Measurements from ENCODE around the gene PADI1.
"Not testable (repeated sequence)": the region's sequence is repeated elsewhere in the genome, so short reads cannot be mapped to it uniquely, and the experiment has no call there.

Gene PADI1

DNA sequence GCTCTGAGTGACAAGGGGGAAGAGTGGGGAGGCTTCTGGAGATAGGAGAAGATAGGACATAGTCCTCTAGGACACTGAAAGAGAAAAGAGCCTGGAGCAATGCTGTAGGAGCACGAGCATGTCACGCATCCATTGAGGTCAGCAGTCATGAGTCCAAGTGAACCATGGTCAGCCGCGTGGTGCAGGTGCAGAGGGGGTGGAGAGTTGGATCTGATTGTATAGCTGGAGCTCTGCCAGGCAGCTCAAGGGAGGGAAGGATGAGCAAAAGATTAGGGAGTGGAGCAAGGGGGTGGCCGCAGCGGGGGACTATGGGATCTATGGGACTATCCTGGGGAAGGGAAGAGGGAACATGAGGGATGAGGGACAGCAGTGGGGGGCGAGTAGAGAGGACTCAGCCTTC, 14.0 kb downstream of the PADI1 start:
- DNase-seq, result no peak

DNA sequence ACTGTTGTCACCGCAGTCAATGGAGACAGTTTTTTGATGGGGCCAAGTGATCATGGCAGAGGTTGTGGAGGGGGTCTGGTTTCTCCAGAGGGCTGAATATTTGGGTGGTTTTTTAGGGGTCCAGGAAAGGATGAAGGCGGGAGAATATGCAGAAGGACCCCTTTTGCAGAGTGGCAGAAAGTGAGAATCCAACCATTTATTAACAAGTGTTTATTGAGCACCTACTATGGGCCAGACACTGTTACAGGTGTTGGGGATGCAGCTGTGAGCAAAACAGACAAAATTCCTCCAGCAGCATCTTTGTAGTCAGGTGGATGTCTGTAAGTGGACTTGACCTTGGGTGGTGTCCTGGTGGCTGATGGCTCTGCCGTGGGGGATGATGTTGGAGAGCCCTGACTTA, 15.4 kb downstream of the PADI1 start:
- DNase-seq, result no peak

DNA sequence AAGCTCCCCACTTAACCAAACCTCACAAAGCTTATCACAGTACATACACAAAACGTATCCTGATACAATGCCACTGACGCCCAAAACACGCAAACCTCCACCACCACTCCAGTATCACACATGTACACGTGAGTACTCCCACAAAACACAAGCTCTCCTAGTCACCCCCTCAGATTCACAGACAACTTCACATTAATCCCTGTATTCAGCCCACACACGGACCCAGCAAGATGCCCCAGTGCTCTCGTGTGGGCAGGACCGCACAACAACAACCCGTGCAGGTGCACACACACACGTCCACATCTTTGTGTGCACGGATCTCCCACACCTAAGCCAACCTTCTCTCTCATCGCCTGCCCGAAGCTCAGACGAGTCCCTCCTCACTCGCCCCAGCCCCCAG, 17.6 kb downstream of the PADI1 start:
- no peak for DNase-seq

DNA sequence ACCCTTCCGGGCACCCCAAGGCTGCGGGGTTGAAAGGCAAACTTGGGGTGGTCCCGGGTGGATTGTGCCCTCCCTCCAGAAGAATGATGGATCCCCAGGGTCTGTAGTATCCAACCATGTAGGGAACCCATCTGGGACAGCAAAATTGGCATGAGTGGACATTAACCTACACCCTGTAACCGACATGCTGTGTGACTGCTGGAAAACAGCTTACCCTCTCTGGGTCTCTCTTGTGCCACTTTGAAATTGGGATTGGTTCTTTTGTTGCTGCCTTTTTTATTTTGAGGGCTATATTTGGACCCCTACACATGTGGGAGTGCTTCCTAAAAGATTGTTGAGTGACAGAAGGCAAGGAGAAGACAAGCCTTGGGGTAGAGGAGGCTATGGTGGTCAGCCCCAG, 19.5 kb downstream of the PADI1 start:
- no peak for DNase-seq

DNA sequence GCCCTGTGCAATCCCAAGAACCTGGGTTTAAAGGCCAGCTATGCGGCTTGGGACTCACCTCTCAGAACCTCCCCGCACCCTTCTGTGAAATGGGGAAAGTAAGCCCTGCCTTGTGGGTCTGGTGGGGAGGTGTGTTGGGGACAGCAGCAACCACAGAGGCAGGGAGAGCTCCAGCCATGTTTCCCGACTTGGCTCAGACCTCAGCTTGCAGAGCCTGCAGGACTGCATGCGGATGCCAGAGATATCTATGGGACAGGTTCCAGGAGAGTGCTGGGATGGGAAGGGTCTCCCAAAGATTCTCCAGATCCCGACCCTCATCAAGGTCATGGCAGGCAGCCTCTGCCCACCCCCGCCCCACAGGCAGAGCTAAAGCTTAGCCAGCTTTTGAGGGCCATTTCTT, 20.2 kb downstream of the PADI1 start:
- DNase-seq, result no peak

DNA sequence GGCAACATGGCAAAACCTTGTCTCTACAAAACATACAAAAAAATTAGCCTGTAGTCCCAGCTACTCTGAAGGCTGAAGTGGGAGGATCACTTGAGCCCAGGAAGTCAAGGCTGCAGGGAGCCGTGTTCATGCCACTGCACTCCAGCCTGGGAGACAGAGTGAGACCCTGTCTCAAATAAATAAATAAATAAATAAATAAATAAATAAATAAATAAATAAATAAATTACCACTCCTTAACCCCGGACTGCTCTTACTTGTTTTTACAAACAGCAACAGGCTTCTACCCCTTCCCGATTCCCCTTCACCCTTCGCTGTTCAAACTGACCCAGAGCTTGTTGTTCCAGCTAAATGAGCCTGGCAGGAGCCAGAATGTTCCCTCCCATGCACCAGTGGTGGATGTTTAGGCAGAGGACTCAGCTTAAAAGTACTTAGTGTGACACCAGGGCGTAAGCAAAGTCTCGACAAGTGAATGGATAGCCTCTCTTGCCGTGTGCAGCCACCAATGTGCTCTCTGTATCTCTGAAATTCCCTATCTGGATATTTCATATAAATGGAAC, 22.5 kb downstream of the PADI1 start:
- DNase-seq, result no peak

DNA sequence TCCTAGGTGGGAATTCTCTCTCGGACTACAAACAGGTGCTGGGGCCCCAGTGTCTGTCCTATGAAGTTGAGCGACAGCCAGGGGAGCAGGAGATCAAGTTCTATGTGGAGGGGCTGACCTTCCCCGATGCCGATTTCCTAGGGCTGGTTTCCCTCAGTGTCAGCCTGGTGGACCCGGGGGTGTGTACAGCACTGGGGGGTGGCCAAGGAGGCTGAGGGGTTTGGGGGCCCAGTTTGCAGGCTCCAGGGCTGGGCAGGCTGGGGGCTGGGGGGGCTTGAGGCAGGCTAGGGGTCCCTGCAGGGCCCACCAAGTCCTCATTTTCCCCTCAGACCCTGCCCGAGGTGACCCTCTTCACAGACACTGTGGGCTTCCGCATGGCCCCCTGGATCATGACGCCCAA, 23.7 kb downstream of the PADI1 start:
- no peak for DNase-seq

DNA sequence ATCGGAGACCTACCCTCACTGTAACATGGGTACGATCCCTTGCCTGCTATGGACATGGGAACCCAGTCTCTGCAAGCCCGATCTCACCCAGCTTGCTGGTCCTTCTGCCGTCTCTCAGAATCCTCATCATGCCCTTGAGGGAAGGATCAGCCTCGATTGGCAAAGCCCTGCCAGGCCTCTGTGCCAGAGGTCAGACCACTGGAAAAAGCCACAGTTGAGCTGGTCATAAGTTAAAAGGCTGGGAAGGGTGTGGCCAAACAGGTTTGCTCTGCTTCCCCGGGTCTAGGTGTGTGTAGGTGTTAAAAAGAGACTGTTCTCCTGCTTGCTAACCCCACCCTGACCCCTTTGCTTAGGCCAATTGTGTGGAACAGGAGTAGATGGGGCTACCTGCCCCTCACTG, 24.5 kb downstream of the PADI1 start:
- no peak for DNase-seq

DNA sequence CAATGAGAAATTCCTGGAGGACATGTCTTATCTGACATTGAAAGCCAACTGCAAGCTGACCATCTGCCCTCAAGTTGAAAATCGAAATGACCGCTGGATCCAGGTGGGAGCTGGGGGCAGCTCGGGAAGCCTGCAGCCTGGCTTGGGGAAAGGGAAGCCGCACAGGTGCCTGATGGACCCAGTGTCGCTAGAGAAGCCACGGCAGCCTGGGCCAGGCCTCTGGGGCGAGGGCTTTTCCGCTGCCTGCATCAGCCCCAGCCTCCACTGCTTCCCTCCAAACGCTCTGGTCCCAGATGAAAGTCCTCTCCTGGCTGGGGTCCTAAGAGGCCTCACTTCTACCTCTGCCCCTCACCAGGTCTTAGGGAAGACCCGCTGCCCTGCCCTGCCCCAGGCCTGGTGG, 25.2 kb downstream of the PADI1 start:
- no peak for DNase-seq

DNA sequence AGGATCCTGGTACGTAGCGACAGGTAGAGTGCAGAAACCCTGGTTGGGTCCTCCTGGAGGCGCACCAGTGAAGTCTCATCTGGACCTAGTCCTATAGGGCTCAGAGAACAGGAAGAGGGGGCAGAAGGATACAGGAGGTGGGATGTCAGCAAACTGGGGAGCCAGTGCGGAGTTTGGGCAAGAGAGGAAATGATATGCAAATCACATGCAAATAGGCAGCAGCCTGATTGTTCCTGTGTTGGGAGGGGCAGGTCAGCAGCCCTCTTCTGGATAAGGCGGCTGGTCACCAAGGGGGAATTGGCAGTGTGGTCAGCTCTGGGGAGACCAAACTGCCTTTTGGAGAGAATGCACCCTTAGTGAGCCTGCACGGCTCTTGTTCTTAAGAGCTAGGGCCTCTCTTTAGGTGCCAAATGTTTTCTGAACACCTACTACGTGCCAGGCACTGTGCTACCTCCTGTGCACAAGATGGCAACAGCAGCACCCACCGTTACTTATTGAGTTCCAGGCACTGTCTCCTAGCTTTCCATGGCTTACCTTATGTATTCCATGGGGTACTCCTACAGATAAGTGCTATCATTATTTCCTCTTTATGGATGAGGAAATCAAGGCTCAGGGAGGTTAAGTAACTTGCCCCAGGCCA, 25.9 kb downstream of the PADI1 start:
- no peak for DNase-seq

DNA sequence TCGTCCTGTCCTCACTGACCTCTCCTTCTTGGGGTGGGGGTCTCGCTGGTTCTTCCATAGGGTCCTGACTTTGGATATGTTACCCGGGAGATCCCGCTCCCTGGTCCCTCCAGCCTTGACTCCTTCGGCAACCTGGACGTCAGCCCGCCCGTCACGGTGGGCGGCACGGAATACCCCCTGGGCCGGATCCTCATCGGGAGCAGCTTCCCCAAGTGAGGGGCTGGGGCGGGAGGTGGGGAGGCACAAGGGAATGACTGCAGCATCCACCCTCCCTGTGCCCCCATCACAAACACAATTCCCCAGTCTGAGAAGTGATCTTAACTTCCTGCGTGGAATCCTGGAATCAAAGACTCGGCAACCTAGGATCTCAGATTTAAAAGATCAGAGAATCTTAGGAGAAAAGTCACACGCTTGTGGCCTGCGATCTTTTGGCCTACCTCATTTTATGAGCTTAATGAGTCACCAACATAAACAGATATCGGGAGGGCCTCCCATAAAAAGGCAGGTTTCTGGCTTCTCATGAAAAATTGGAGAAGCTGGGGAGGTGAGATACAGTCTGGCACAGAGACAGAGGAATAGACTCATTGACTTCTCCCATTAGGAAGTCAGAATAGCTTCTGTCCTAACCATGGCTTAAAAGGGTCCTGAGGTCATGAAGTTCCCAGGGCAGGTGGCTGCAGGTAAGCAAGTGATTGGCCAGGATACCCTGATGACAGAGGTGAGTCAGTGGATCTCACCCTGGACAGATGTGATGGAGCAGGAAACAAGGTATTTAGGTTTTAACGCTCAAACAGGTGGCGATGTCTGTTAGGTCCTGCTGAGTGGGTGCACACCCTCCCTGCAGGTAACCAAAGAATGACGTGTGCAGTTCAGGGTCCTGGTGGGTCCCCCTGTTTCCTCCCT, 28.1 kb downstream of the PADI1 start:
- DNase-seq, result no peak

DNA sequence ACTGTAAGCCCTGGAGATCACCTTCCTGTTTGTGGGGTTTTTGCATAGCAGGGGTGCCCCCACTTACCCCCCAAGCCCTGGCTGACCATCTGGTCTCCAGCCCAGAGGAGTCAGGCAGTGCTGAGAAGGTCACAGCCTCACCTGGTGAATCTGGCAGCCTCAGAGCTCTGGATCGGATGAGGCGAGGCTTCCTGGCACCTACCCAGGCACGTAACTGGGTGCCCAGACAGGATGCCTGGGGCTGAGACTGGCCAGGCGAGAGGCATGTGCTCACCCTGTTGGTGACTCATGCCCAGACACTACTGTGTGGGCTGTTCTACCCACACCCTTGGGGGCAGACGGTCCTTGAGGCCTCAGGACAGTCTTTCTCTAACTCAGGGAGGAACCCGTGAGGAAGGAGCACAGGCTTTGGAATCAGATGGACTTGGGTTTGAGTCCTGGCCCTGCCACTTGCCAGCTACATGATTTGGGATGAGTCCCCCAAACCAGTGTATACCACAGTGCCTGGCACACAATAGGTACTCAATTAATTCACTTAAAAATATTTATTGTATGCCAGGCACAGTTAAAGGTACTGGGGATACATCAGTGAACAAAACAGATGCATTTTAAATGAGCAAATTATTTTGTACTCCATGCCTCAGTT, 28.9 kb downstream of the PADI1 start:
- DNase-seq, result no peak

DNA sequence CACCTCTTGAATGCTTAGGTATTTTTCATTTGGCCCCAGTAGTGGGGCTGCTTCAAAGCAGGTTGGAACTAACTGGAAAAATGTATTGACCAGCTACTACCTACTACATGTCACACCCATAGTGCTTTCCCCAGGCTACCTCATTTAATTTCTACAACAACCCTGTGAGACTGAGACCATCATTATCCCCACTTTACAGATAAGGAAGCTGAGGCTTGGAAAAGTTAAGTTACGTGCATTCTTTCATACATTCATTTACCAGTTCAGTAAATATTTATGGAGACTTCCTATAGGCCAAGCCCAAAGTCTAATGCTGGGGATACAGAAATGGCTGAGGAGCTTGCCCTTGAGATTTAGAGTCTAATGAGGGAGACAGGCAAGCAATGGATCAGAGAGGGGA, 29.5 kb downstream of the PADI1 start:
- no peak for DNase-seq

DNA sequence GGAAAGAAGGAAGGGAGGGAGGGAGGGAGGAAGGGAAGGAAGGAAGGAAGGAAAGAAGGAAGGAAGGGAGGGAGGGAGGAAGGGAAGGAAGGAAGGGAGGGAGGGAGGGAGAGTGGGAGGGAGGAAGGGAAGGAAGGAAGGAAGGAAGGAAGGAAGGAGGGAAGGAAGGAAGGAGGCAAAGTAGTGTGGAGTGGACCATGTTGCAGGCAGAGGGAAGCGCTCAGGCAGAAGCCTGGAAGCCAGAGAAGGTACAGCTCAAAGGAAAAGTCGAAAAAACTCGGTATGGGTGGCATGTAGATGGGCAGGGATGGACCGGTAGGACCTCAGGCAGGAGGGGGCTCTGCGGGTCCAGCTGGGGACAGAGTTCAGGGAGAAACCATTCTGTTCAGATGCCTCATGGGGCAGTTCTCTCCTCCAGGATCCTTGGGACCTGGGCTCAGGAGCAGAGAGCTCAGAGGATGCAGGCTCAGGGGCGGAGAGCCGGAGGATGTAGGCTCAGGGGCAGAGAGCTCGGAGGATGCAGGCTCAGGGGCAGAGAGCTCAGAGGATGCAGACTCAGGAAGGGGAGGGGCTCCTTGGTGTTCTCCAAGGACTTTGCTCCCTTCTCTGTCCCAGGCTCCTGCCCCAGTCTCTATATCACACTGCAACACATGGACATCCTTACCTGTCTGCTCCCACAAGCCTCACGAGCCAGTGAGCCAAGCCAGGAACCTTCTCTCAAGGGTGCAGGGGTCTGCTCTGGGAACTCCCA, 30.4 kb downstream of the PADI1 start:
- DNase-seq, result no peak

DNA sequence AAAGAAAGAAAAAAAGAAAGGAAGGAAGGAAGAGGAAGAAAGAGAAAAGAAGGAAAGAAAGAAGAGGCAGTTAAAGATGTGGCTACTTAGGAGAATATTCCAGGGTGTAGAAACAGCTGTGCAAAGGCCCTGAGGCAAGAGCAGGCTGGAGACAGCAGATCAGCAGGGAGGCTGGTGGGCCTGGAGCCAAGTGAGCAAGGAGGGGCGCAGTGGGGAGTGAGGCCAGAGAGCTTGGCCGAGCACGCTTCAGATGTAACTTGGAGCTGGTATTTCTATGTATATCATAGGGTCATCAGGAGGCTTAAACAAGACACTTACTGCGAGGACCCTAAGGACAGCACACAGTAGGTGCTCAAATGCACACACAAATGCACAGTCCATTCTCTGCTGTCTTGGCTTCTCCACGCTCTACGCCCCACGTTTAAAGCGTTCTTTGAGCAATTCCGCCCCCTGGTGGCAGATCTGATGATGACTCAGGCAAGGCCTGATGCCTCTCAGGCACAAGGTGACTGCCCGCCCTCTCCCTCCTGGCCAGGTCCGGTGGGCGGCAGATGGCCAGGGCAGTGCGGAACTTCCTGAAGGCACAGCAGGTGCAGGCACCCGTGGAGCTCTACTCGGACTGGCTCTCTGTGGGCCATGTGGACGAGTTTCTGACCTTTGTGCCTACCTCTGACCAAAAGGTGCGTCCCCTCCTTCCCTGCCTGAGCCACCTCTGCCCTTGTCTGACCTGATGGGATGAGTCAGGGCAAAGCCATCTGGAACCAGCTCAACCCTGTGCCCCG, 32.0 kb downstream of the PADI1 start:
- peak; percentile 92 for DNase-seq

DNA sequence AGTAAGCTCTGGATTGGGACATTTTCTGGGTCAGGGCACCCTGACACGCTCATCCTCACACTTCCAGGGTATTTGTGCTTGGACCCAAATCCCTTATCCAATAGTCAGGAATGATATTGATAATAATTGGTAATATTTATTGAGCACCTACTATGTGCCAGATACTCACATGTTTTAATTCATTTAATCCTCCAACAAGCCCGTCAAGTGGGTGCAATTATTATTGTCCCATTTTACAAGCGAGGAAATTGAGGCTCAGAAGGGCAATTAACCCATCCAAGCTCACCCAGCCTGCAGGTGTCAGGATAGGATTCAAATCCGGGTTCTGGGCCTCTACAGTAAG, 32.6 kb downstream of the PADI1 start:
- no peak for DNase-seq

DNA sequence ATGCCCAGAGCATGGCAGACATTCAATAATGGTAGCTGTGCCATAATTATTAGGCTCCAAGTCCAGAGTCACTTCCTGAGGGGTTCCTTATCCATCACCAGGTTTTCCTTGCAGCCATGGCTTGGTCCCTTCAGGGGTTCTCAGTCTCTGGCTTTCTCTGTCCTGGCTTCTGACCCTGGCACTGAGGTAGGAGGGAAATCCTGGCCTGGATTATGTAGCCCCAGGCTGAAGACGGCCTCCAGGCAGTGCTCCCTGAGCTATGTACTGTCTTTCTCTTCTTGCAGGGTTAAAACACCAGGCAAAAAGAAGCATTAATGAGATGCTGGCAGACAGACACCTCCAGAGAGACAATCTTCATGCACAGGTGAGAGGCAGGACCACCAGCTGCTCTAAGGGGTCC, 34.5 kb downstream of the PADI1 start:
- DNase-seq, result no peak

DNA sequence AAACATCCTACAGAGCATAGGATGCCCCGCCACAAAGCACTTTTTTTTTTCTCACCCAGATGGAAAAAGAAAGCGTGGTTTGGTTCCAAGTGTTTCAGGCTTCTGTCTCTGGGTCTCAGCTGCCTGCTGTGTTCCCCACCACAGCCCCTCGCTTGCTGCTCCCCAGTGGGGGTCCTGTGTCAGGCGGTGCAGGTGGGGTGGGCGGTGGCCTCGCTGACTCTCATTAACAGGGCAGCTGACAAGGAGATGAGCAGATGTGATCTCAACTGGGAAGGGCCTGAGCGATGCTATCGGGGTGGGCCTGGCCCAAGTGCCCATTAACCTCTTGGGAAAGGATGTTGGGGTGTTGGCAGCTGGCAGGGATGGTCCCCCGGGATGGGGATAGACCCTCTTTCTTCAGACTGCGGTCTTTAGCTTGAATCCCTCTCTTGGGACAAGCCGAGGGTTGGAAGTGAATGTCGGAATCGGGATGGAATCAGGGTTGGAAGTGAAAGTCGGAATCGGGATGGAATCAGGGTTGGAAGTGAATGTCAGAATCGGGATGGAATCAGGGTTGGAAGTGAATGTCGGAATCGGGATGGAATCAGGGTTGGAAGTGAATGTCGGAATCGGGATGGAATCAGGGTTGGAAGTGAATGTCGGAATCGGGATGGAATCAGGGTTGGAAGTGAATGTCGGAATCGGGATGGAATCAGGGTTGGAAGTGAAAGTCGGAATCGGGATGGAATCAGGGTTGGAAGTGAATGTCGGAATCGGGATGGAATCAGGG, 36.3 kb downstream of the PADI1 start:
- not testable (repeated sequence) for DNase-seq

DNA sequence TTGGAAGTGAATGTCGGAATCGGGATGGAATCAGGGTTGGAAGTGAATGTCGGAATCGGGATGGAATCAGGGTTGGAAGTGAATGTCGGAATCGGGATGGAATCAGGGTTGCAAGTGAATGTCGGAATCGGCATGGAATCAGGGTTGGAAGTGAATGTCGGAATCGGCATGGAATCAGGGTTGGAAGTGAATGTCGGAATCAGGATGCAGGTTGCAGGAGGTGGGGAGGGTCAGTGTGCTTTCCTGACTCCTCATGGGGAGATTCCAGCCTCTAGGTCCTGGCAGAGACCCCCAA, 36.8 kb downstream of the PADI1 start:
- not testable (repeated sequence) for DNase-seq

DNA sequence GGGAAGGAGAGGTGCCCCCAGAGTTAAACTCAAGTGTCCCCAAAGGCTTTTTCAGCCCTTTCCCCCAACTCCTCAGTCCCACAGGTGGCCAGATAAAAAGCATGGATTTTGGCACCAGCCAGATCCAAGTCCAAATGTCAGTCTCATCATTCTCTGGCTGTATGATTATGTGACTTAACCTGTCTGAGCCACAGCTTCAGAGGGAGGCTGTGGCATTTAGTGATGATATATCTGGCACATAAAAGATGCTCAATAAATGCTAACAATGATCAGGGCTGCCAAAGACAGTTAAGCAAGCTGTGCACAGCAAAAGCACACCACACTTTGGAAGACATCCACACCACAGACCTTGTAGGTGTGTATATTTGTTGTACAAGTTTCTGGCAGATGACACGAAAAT, 38.3 kb downstream of the PADI1 start:
- DNase-seq, result no peak

DNA sequence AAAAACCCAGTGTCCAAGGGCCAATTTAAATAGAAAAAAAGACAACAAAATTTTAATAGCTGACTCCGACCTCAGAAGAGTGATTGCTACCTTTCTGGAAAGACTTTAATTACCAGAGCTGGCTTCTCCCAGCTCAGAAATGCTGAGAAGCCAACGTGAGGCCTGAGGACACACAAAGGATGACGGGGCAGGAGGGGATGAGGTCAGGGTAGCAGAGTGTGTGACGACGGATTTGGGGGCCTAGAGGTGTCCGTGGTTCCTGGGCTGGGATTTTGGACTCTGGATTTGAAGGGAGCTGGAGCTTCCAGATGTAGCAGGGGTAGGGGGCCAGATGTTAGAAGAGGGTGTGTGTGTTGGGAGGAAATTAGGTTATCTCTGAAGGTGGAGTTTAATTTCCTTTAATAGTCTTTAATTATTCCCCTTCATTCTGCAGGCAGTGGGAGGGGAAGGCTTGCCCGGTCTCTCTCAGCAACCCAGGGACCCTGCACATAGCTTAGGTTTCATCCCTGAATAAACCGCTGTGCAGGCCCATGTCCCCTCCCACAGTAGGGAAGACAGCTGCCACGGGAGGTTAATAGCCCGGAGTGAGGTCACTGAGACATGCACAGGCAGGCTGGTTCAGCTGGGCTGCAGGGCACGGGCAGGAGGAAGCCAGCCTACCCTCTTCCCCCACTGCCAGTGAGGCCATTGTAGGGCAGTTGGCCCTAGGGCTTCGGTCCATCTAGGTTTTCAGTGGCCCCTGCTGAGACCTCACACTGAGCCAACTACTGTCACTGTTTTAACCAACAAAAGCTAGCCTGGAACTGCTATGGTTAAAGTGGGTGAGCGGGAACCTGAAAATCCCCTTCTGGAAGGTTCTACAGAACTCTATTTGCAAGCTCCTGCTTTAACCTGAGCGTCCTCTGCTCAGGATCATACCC, 40.2 kb downstream of the PADI1 start:
- DNase-seq, result no peak
